Nephron (organoid): ENCODE results near the gene DLGAP1.
"Not testable (repeated sequence)": the region's sequence is repeated elsewhere in the genome, so short reads cannot be mapped to it uniquely, and the experiment has no call there.

Experiments
- H3K27ac Mint-ChIP-seq, 3 experiments: 2 replicates each; pipeline ENCODE4 v1.8.0; 2020; ENCODE audit warnings: mixed read lengths in 3 of 3, mild to moderate bottlenecking in 2 of 3, moderate library complexity in 1 of 3
- H3K27me3 Mint-ChIP-seq: 2 replicates; pipeline ENCODE4 v1.8.0; 2021; ENCODE audit warnings: low read depth, mild to moderate bottlenecking, moderate library complexity, mixed read lengths
- H3K36me3 Mint-ChIP-seq: 2 replicates; pipeline ENCODE4 v1.8.0; 2020; ENCODE audit warnings: low read depth, mixed read lengths
- H3K4me1 Mint-ChIP-seq: 2 replicates; pipeline ENCODE4 v1.8.0; 2020; ENCODE audit warnings: mixed read lengths
- H3K4me3 Mint-ChIP-seq, 3 experiments: 2 replicates each; pipeline ENCODE4 v1.8.0; 2020; ENCODE audit warnings: mild to moderate bottlenecking in 3 of 3, mixed read lengths in 3 of 3, moderate library complexity in 2 of 3
- H3K9me3 Mint-ChIP-seq: 2 replicates; pipeline ENCODE4 v1.8.0; 2020; ENCODE audit warnings: mixed read lengths
- CTCF ChIP-seq, 3 experiments: fragments of 200-600 bp; sonication (generic); IDR thresholded peaks; one replicate each; pipeline ENCODE4 v1.5.0; 2021; ENCODE audit warnings: antibody characterized with exemption in 3 of 3; ENCODE audit not compliant: unreplicated experiment in 3 of 3

Gene DLGAP1

GRCh38 chr18:3605954-3606443, 849.1 kb downstream of the DLGAP1 start:
- Mint-ChIP-seq H3K36me3 (no peaks in the 10 kb centered on the region), H3K4me1 (peaks cover 14% of the 10 kb centered on the region), H3K9me3 (no peaks in the 10 kb centered on the region), H3K27ac (no peak overlapping the region), H3K4me3 (no peak overlapping the region), H3K27me3 (no peaks in the 10 kb centered on the region)
- TF ChIP-seq CTCF (IDR thresholded peaks at IDR 0.05; ENCODE audit: unreplicated experiment in 3 of 3): no peak

GRCh38 chr18:3605486-3605952, 849.6 kb downstream of the DLGAP1 start:
- no peaks in the 10 kb centered on the region for H3K9me3 Mint-ChIP-seq
- no peaks in the 10 kb centered on the region for H3K36me3 Mint-ChIP-seq
- H3K27ac Mint-ChIP-seq: no peak overlapping the region
- no peak overlapping the region for H3K4me3 Mint-ChIP-seq
- TF ChIP-seq CTCF (IDR thresholded peaks at IDR 0.05; ENCODE audit: unreplicated experiment in 3 of 3): no peak
- H3K27me3 Mint-ChIP-seq: no peaks in the 10 kb centered on the region
- H3K4me1 Mint-ChIP-seq: peaks cover 13% of the 10 kb centered on the region

- Mint-ChIP-seq H3K4me3 (no peak overlapping the region), H3K27ac (no peak overlapping the region), H3K27me3 (no peaks in the 10 kb centered on the region), H3K9me3 (no peaks in the 10 kb centered on the region), H3K4me1 (peaks cover 13% of the 10 kb centered on the region), H3K36me3 (no peaks in the 10 kb centered on the region)
- no peak for TF ChIP-seq CTCF (IDR thresholded peaks at IDR 0.05; ENCODE audit: unreplicated experiment in 3 of 3)
These were observed 850.4 kb downstream of the DLGAP1 start for GRCh38 chr18:3604498-3605408.

- no peak overlapping the region for H3K4me3 Mint-ChIP-seq
- H3K27ac Mint-ChIP-seq: no peak overlapping the region
- H3K9me3 Mint-ChIP-seq: no peaks in the 10 kb centered on the region
- H3K4me1 Mint-ChIP-seq: peaks cover 13% of the 10 kb centered on the region
- no peaks in the 10 kb centered on the region for H3K27me3 Mint-ChIP-seq
- no peak for TF ChIP-seq CTCF (IDR thresholded peaks at IDR 0.05; ENCODE audit: unreplicated experiment in 3 of 3)
- no peaks in the 10 kb centered on the region for H3K36me3 Mint-ChIP-seq
These were observed 850.9 kb downstream of the DLGAP1 start for GRCh38 chr18:3604235-3604497.

- no peak overlapping the region for H3K27ac Mint-ChIP-seq
- peaks cover 13% of the 10 kb centered on the region for H3K4me1 Mint-ChIP-seq
- no peaks in the 10 kb centered on the region for H3K9me3 Mint-ChIP-seq
- H3K27me3 Mint-ChIP-seq: no peaks in the 10 kb centered on the region
- H3K36me3 Mint-ChIP-seq: no peaks in the 10 kb centered on the region
- no peak overlapping the region for H3K4me3 Mint-ChIP-seq
- no peak for TF ChIP-seq CTCF (IDR thresholded peaks at IDR 0.05; ENCODE audit: unreplicated experiment in 3 of 3)
These were observed 851.5 kb downstream of the DLGAP1 start for GRCh38 chr18:3603421-3604234.

- not testable (repeated sequence) for H3K27me3 Mint-ChIP-seq, H3K36me3 Mint-ChIP-seq, H3K9me3 Mint-ChIP-seq, H3K27ac Mint-ChIP-seq
- Mint-ChIP-seq H3K4me3 (peak overlapping the region in 1 of 3 experiments; percentile 22), H3K4me1 (peaks cover 21% of the 10 kb centered on the region)
These were observed 853.9 kb downstream of the DLGAP1 start for GRCh38 chr18:3601106-3601755.
